K562 (cell line): ENCODE measurements around the gene LY6G6F. TPM values are rescaled to one million over a fixed set of nuclear protein-coding genes. Genes with fewer than 3 reads are reported as not detected.

Experiments used
- CHD1 ChIP-seq: fragments of 200-600 bp; sonication (generic); IDR thresholded peaks from one replicate; pipeline ENCODE4 v1.6.1; 2012; ENCODE audit warnings: mild to moderate bottlenecking, moderate library complexity, low read length, inconsistent platforms
- CREB5 ChIP-seq: fragments of 250-450 bp; sonication (Bioruptor Pico); IDR thresholded peaks from 2 replicates; pipeline ENCODE4 v1.5.0; 2020; ENCODE audit warnings: mild to moderate bottlenecking
- CXXC5 ChIP-seq: fragments of 250-450 bp; sonication (Bioruptor Pico); IDR thresholded peaks from 2 replicates; pipeline ENCODE4 v1.8.0; 2022; ENCODE audit warnings: inconsistent platforms, mild to moderate bottlenecking, moderate library complexity
- DACH1 ChIP-seq: fragments of 450-650 bp; IDR thresholded peaks from 2 replicates; pipeline ENCODE4 v1.6.1; 2018; ENCODE audit not compliant: partially characterized antibody
- KHSRP ChIP-seq: fragments of 450-650 bp; IDR thresholded peaks from 2 replicates; pipeline ENCODE4 v1.6.1; 2017
- NCOR1 ChIP-seq: fragments of 450-650 bp; IDR thresholded peaks from 2 replicates; pipeline ENCODE4 v1.6.1; 2016; ENCODE audit warnings: mild to moderate bottlenecking, moderate library complexity
- PCBP1 ChIP-seq: fragments of 200-400 bp; formaldehyde crosslinking; IDR thresholded peaks from 2 replicates; pipeline ENCODE4 v1.6.1; 2018; ENCODE audit warnings: mild to moderate bottlenecking, low read depth, low read length; ENCODE audit not compliant: poor library complexity, severe bottlenecking
- SMAD4 ChIP-seq: fragments of 250-450 bp; sonication (Bioruptor Pico); conservative IDR thresholded peaks from 2 replicates; pipeline ENCODE4 v1.8.0; 2021; ENCODE audit warnings: inconsistent platforms, mild to moderate bottlenecking, moderate library complexity
- THAP12 ChIP-seq: fragments of 250-450 bp; sonication (Bioruptor Pico); IDR thresholded peaks from 2 replicates; pipeline ENCODE4 v1.9.0; 2021; ENCODE audit warnings: mild to moderate bottlenecking, inconsistent platforms
- TOE1 ChIP-seq, 2 experiments: fragments of 450-650 bp in 1 of 2; sonication (generic) in 1 of 2; formaldehyde crosslinking in 1 of 2; IDR thresholded peaks; 2 replicates each; pipeline versions ENCODE4 v1.7.1 to v1.8.0; 2016 to 2022; ENCODE audit warnings: borderline replicate concordance in 2 of 2, mild to moderate bottlenecking in 2 of 2, antibody characterized with exemption in 1 of 2, inconsistent platforms in 1 of 2, low read depth in 1 of 2, missing genetic modification reagents in 1 of 2, moderate library complexity in 1 of 2
- U2AF1 ChIP-seq: fragments of 200-400 bp; formaldehyde crosslinking; optimal IDR thresholded peaks from 2 replicates; pipeline ENCODE3; 2017; ENCODE audit warnings: mild to moderate bottlenecking, low read depth, low read length, moderate library complexity
- ZBTB43 ChIP-seq: sonication (generic); formaldehyde crosslinking; IDR thresholded peaks from 2 replicates; pipeline ENCODE4 v1.8.0; 2023; ENCODE audit warnings: mild to moderate bottlenecking, missing genetic modification reagents
- ZNF124 ChIP-seq: sonication (generic); formaldehyde crosslinking; IDR thresholded peaks from 2 replicates; pipeline ENCODE4 v1.8.1; 2022; ENCODE audit warnings: missing genetic modification reagents
- ZNF583 ChIP-seq: fragments of 250-450 bp; sonication (Bioruptor Pico); IDR thresholded peaks from 2 replicates; pipeline ENCODE4 v1.4.0; 2020
- ZNF668 ChIP-seq: fragments of 250-450 bp; sonication (Bioruptor Pico); IDR thresholded peaks from 2 replicates; pipeline ENCODE4 v1.8.0; 2022; ENCODE audit warnings: mild to moderate bottlenecking, inconsistent platforms
- polyA plus RNA-seq, 8 experiments: library from polyadenylated mRNA; depleted of rRNA in 4 of 8; stranded (reverse) in 5 of 8; unstranded in 3 of 8; fragments of >200 nt; fragmentation: Nextera tagmentation in 2 of 8; fragmentation: Illumina TruSeq in 1 of 8; extraction: Ambion mirVana in 2 of 8; extraction: Trizol in 1 of 8; gene quantifications; 2 replicates each; pipeline versions ENCODE4 v1.2.1 to v1.2.3, GENCODE V29; 2011 to 2014; ENCODE audit warnings: inconsistent platforms in 1 of 8, missing spikeins in 1 of 8
- total RNA-seq, 7 experiments: library from RNA; depleted of rRNA in 6 of 7; stranded (reverse); fragments of >200 nt in 6 of 7; fragmentation: Illumina TruSeq in 2 of 7; extraction: Trizol in 2 of 7; gene quantifications; 2 replicates each; pipeline versions ENCODE4 v1.2.1 to v1.2.3, GENCODE V29; 2011 to 2021; ENCODE audit warnings: low replicate concordance in 1 of 7
- TF ChIP-seq, protein P1 (sequence below): conservative IDR thresholded peaks from 2 replicates; pipeline ENCODE4 v1.6.1; 2011; ENCODE audit warnings: low read depth, mild to moderate bottlenecking, low read length; ENCODE audit not compliant: control insufficient read depth
- TF ChIP-seq, protein P2 (sequence below): fragments of 450-650 bp; IDR thresholded peaks from 2 replicates; pipeline ENCODE4 v1.7.0; 2016; ENCODE audit warnings: borderline replicate concordance
- TF ChIP-seq, protein P3 (sequence below): fragments of 450-650 bp; formaldehyde crosslinking; IDR thresholded peaks from 2 replicates; pipeline ENCODE4 v1.4.0; 2022; ENCODE audit warnings: missing genetic modification characterization

The LY6G6F gene
- total and polyA plus RNA-seq, 9 of the 15 experiments (the other 6 are each of a cell fraction or from before 2014, with no cell fraction given) = 0.14 to 0.50 (median 0.28) TPM; not detected in 2

GRCh38 chr6:31734821-31735406 is 28.2 kb downstream of the LY6G6F start (continued):
- TF ChIP-seq ZNF124 (no peak), TOE1 (IDR thresholded peaks at IDR 0.05; ENCODE audit: borderline replicate concordance) (no peak), TOE1 (CRISPR knock-in tag; IDR thresholded peaks at IDR 0.05; ENCODE audit: borderline replicate concordance, low read depth) (no peak; the same call in 1 of the 2 replicates), ZBTB43 (no peak), SMAD4 (CRISPR knock-in tag) (peak; percentile 62; the same call in 1 of the 2 replicates), PCBP1 (no peak), ZNF668 (CRISPR knock-in tag) (no peak), U2AF1 (no peak), ZNF583 (CRISPR knock-in tag) (no peak), CHD1 (peak; percentile 93), CREB5 (CRISPR knock-in tag) (no peak), THAP12 (CRISPR knock-in tag) (no peak; the same call in 1 of the 2 replicates), DACH1 (no peak), KHSRP (no peak), NCOR1 (no peak), CXXC5 (CRISPR knock-in tag) (no peak)
- TF ChIP-seq, protein P1, sequence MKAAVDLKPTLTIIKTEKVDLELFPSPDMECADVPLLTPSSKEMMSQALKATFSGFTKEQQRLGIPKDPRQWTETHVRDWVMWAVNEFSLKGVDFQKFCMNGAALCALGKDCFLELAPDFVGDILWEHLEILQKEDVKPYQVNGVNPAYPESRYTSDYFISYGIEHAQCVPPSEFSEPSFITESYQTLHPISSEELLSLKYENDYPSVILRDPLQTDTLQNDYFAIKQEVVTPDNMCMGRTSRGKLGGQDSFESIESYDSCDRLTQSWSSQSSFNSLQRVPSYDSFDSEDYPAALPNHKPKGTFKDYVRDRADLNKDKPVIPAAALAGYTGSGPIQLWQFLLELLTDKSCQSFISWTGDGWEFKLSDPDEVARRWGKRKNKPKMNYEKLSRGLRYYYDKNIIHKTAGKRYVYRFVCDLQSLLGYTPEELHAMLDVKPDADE = no peak
- TF ChIP-seq, protein P2, sequence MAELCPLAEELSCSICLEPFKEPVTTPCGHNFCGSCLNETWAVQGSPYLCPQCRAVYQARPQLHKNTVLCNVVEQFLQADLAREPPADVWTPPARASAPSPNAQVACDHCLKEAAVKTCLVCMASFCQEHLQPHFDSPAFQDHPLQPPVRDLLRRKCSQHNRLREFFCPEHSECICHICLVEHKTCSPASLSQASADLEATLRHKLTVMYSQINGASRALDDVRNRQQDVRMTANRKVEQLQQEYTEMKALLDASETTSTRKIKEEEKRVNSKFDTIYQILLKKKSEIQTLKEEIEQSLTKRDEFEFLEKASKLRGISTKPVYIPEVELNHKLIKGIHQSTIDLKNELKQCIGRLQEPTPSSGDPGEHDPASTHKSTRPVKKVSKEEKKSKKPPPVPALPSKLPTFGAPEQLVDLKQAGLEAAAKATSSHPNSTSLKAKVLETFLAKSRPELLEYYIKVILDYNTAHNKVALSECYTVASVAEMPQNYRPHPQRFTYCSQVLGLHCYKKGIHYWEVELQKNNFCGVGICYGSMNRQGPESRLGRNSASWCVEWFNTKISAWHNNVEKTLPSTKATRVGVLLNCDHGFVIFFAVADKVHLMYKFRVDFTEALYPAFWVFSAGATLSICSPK = peak; percentile 57; the same call in 1 of the 2 replicates
- TF ChIP-seq, protein P3, sequence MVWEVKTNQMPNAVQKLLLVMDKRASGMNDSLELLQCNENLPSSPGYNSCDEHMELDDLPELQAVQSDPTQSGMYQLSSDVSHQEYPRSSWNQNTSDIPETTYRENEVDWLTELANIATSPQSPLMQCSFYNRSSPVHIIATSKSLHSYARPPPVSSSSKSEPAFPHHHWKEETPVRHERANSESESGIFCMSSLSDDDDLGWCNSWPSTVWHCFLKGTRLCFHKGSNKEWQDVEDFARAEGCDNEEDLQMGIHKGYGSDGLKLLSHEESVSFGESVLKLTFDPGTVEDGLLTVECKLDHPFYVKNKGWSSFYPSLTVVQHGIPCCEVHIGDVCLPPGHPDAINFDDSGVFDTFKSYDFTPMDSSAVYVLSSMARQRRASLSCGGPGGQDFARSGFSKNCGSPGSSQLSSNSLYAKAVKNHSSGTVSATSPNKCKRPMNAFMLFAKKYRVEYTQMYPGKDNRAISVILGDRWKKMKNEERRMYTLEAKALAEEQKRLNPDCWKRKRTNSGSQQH (CRISPR knock-in tag) = peak; percentile 98
